Endometrial microvascular endothelial cells (primary cell): ENCODE results near the gene MOCS1. TPM values are rescaled to one million over a fixed set of nuclear protein-coding genes. Genes with fewer than 3 reads are reported as not detected.

ENCODE experiments used
- in situ Hi-C: cut with HindIII; loops from 2 replicates; pipeline ENCODE4 v1.10.0; 2017; ENCODE audit warnings: low sequenced_read_pairs, low pct_unique_long_range_greater_than_20kb; ENCODE audit errors: inconsistent ontology term
- total RNA-seq: library from RNA; depleted of rRNA; stranded (reverse); fragments of >200 nt; gene quantifications from one replicate; pipeline ENCODE4 v1.2.3, GENCODE V29; 2015; ENCODE audit errors: inconsistent ontology term

Gene MOCS1
- total RNA-seq, 1 donor from 2014 or later, result 5.4 TPM

GRCh38 chr6:39891353-39891752, 42.9 kb downstream of the MOCS1 start:
- in situ Hi-C loops, result no loop called here

- in situ Hi-C loops, result no loop called here
These were observed 45.0 kb downstream of the MOCS1 start for GRCh38 chr6:39889229-39889628.

GRCh38 chr6:39887692-39888450, 46.4 kb downstream of the MOCS1 start:
- in situ Hi-C loops, result no loop called here

GRCh38 chr6:39886871-39887270, 47.4 kb downstream of the MOCS1 start:
- in situ Hi-C loops, result no loop called here

- in situ Hi-C loops, result no loop called here
These were observed 48.6 kb downstream of the MOCS1 start for GRCh38 chr6:39885691-39886090.

- in situ Hi-C loops, result no loop called here
These were observed 49.6 kb downstream of the MOCS1 start for GRCh38 chr6:39884696-39885095.

GRCh38 chr6:39882531-39882899, 51.7 kb downstream of the MOCS1 start:
- in situ Hi-C loops, result no loop called here

GRCh38 chr6:39881851-39882530, 52.3 kb downstream of the MOCS1 start:
- in situ Hi-C loops, result no loop called here

- in situ Hi-C loops, result no loop called here
These were observed 53.7 kb downstream of the MOCS1 start for GRCh38 chr6:39880594-39880993.

GRCh38 chr6:39879535-39879934, 54.7 kb downstream of the MOCS1 start:
- in situ Hi-C loops, result no loop called here

GRCh38 chr6:39876826-39877225, 57.4 kb downstream of the MOCS1 start:
- in situ Hi-C loops, result no loop called here

- in situ Hi-C loops, result no loop called here
These were observed 58.2 kb downstream of the MOCS1 start for GRCh38 chr6:39876111-39876510.

- in situ Hi-C loops, result no loop called here
These were observed 60.8 kb downstream of the MOCS1 start for GRCh38 chr6:39873439-39873838.

- in situ Hi-C loops, result no loop called here
These were observed 63.3 kb downstream of the MOCS1 start for GRCh38 chr6:39870950-39871349.

- in situ Hi-C loops, result no loop called here
These were observed 66.7 kb downstream of the MOCS1 start for GRCh38 chr6:39867592-39867991.

- in situ Hi-C loops, result no loop called here
These were observed 69.0 kb downstream of the MOCS1 start for GRCh38 chr6:39865011-39865888.

- in situ Hi-C loops, result no loop called here
These were observed 72.6 kb downstream of the MOCS1 start for GRCh38 chr6:39861663-39862062.

GRCh38 chr6:39859025-39859424, 75.2 kb downstream of the MOCS1 start:
- in situ Hi-C loops, result no loop called here

- in situ Hi-C loops, result no loop called here
These were observed 78.8 kb downstream of the MOCS1 start for GRCh38 chr6:39855356-39855995.
